ENCODE data around the gene MYL6B. TPM values are rescaled to one million over a fixed set of nuclear protein-coding genes. Genes with fewer than 3 reads are reported as not detected.

MYL6B gene
- total RNA-seq, 1 experiment from 2014 or later, result 44.8 TPM

DNA sequence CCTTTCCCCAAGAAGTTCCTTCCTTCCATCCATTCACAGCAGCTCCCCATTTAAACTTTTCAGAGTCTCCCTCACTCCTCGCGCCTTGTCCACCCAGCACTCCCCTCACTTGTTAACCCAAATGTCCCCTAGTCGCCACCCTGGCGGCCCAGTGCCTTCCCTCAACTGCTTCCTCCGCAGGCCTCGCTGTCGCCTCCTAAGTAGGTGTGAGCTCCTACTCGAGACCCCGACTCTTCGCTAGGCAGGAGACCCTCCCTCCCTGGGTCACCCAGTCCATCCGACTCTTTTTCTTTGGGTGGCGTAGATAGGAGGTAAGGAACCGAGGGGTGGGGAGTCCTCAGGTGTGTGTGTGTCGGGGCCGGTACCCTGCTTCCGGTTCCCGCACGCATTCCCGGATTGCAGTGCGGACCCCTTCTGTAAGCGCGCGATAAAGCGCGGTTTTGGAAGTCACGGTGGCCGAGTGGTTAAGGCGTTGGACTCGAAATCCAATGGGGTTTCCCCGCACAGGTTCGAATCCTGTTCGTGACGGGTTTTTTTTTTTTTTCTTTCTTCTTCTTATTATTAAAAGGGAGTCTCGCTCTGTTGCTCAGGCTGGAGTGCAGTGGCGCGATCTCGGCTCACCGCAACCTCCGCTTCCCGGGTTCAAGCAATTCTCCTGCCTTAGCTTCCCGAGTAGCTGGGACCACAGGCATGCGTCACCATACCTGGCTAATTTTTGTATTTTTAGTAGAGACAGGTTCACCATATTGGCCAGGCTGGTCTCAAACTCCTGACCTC, 37.7 kb downstream of the MYL6B start:
- H3K4me1 ChIP-seq, result peaks cover 19% of the 10 kb centered on the region
- H3K4me3 ChIP-seq (ENCODE audit: low read depth, low read length), result peak overlapping the region; percentile 49
- intact Hi-C loops (cut with micrococcal nuclease; ENCODE audit: unreplicated experiment), result loop anchor here (1.0 to 5.0 kb wide), 6 partner anchors 31 to 277 kb away; partner anchors contain the start of genes CS and SPRYD4
- CTCF ChIA-PET, result interaction anchor here (0.6 to 3.8 kb wide), 24 partner anchors 12 to 451 kb away, joined by 3 to 99 read pairs (median 5); partner anchors contain the start of genes ANKRD52, CNPY2, ESYT1 and MYL6
- H3K36me3 ChIP-seq (ENCODE audit: control insufficient read depth, insufficient read depth, low read length), result peaks cover 3% of the 10 kb centered on the region; the same call in 1 of the 2 replicates
- peak; percentile 88 to 96 for DNase-seq
- Mint-ChIP-seq H3K9me3 (ENCODE audit: unreplicated experiment) (no peaks in the 10 kb centered on the region), H3K27me3 (ENCODE audit: insufficient read depth, unreplicated experiment) (peaks cover 3% of the 10 kb centered on the region), H3K36me3 (ENCODE audit: insufficient read depth, unreplicated experiment) (peaks cover 39% of the 10 kb centered on the region), H3K4me3 (ENCODE audit: unreplicated experiment) (peak overlapping the region; percentile 97), H3K27ac (ENCODE audit: unreplicated experiment) (peak overlapping the region; percentile 98), H3K4me1 (ENCODE audit: low read depth, unreplicated experiment) (peaks cover 35% of the 10 kb centered on the region)
- BruUV-seq (replicated peaks), result TSS peak; percentile 71
- TF ChIP-seq, protein P1, sequence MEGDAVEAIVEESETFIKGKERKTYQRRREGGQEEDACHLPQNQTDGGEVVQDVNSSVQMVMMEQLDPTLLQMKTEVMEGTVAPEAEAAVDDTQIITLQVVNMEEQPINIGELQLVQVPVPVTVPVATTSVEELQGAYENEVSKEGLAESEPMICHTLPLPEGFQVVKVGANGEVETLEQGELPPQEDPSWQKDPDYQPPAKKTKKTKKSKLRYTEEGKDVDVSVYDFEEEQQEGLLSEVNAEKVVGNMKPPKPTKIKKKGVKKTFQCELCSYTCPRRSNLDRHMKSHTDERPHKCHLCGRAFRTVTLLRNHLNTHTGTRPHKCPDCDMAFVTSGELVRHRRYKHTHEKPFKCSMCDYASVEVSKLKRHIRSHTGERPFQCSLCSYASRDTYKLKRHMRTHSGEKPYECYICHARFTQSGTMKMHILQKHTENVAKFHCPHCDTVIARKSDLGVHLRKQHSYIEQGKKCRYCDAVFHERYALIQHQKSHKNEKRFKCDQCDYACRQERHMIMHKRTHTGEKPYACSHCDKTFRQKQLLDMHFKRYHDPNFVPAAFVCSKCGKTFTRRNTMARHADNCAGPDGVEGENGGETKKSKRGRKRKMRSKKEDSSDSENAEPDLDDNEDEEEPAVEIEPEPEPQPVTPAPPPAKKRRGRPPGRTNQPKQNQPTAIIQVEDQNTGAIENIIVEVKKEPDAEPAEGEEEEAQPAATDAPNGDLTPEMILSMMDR (IDR thresholded peaks at IDR 0.05; ENCODE audit: insufficient read depth in 1 of 2, low read depth in 1 of 2, low read length in 1 of 2, severe bottlenecking in 1 of 2, unreplicated experiment in 1 of 2), result peak in 1 of 2 experiments; percentile 30
- POLR2A ChIA-PET, result interaction anchor here (0.7 to 2.3 kb wide), 11 partner anchors 15 to 126 kb away, joined by 3 to 20 read pairs (median 7); partner anchors contain the start of genes CNPY2, COQ10A, ESYT1 and MYL6
- H3K27me3 ChIP-seq (replicated peaks; ENCODE audit: control insufficient read depth, insufficient read depth, low read length), result no peaks in the 10 kb centered on the region
- H3K9me3 ChIP-seq, result no peaks in the 10 kb centered on the region

DNA sequence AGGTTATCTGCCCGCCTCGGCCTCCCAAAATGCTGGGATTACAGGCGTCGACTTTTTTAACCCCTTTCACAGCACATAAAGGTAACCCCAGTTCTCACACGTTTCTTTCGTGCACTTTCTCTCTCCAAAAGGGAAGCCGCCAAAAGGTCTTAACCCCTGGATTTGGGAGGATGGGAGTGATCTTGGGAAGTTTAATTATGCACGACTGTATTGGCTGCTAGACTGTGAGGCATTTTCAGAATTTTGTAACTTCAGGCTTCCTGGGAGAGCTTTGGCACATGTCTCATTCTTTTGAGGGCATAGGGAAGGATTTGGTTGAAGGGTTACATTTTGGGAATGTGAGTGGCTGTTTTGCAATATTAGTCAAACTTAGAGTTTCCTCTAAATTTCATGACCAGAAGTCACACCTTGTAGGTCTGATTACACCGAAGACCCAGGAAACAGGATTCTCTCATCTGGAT, 38.3 kb downstream of the MYL6B start:
- H3K4me1 Mint-ChIP-seq (ENCODE audit: low read depth, unreplicated experiment), result peaks cover 35% of the 10 kb centered on the region
- TF ChIP-seq, protein P1 (IDR thresholded peaks at IDR 0.05; ENCODE audit: insufficient read depth in 1 of 2, low read depth in 1 of 2, low read length in 1 of 2, severe bottlenecking in 1 of 2, unreplicated experiment in 1 of 2), result no peak
- H3K36me3 Mint-ChIP-seq (ENCODE audit: insufficient read depth, unreplicated experiment), result peaks cover 34% of the 10 kb centered on the region
- no peak for DNase-seq
- POLR2A ChIA-PET, result interaction anchor here (0.7 to 2.3 kb wide), 2 partner anchors 15 to 31 kb away, joined by 8 to 11 read pairs; partner anchors contain the start of gene RNF41
- no peaks in the 10 kb centered on the region for H3K27me3 ChIP-seq (replicated peaks; ENCODE audit: control insufficient read depth, insufficient read depth, low read length)
- peaks cover 19% of the 10 kb centered on the region for H3K4me1 ChIP-seq
- H3K4me3 ChIP-seq (ENCODE audit: low read depth, low read length), result peak overlapping the region; percentile 49
- CTCF ChIA-PET, result interaction anchor here (0.7 to 3.8 kb wide), 5 partner anchors 15 to 217 kb away, joined by 3 to 99 read pairs (median 10); partner anchors contain the start of genes RAB5B, RNF41 and ZC3H10
- H3K27ac Mint-ChIP-seq (ENCODE audit: unreplicated experiment), result peak overlapping the region; percentile 98
- H3K9me3 ChIP-seq, result no peaks in the 10 kb centered on the region
- intact Hi-C loops (cut with micrococcal nuclease; ENCODE audit: unreplicated experiment), result loop anchor here (1.0 to 5.0 kb wide), 4 partner anchors 71 to 277 kb away; partner anchors contain the start of genes CS and SPRYD4
- H3K27me3 Mint-ChIP-seq (ENCODE audit: insufficient read depth, unreplicated experiment), result peaks cover 3% of the 10 kb centered on the region
- H3K9me3 Mint-ChIP-seq (ENCODE audit: unreplicated experiment), result no peaks in the 10 kb centered on the region
- H3K36me3 ChIP-seq (ENCODE audit: control insufficient read depth, insufficient read depth, low read length), result peaks cover 2% of the 10 kb centered on the region; the same call in 1 of the 2 replicates
- no TSS peak for BruUV-seq (replicated peaks)
- peak overlapping the region; percentile 97 for H3K4me3 Mint-ChIP-seq (ENCODE audit: unreplicated experiment)

DNA sequence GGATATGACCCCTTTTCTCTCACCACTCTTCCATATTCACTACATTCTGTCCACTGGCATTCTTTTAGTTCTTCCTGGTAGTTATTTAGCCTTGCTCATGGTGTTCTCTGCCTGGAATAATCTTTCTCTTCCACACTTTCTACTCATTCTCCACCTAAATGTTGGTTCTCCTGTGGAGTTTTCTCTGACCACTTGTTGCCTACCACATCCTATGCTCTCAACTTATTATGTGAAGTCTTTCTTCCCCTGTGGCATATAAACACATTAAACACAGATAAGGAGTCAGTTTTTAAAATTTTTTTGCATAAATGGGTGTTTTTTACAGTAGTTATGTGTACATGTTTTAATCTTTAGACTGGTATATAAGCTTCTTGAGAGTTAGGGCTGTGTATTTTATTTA, 40.2 kb downstream of the MYL6B start:
- ChIA-PET POLR2A (no interaction called here), CTCF (no interaction called here)
- BruUV-seq (replicated peaks), result no TSS peak
- Mint-ChIP-seq H3K36me3 (ENCODE audit: insufficient read depth, unreplicated experiment) (peaks cover 33% of the 10 kb centered on the region), H3K27ac (ENCODE audit: unreplicated experiment) (no peak overlapping the region), H3K9me3 (ENCODE audit: unreplicated experiment) (no peaks in the 10 kb centered on the region), H3K4me3 (ENCODE audit: unreplicated experiment) (no peak overlapping the region), H3K27me3 (ENCODE audit: insufficient read depth, unreplicated experiment) (peaks cover 3% of the 10 kb centered on the region), H3K4me1 (ENCODE audit: low read depth, unreplicated experiment) (peaks cover 32% of the 10 kb centered on the region)
- TF ChIP-seq, protein P1 (IDR thresholded peaks at IDR 0.05; ENCODE audit: insufficient read depth in 1 of 2, low read depth in 1 of 2, low read length in 1 of 2, severe bottlenecking in 1 of 2, unreplicated experiment in 1 of 2), result no peak
- no peaks in the 10 kb centered on the region for H3K36me3 ChIP-seq (ENCODE audit: control insufficient read depth, insufficient read depth, low read length)
- no peak for DNase-seq
- H3K4me1 ChIP-seq, result peaks cover 25% of the 10 kb centered on the region
- no peak overlapping the region for H3K4me3 ChIP-seq (ENCODE audit: low read depth, low read length)
- no peaks in the 10 kb centered on the region for H3K27me3 ChIP-seq (replicated peaks; ENCODE audit: control insufficient read depth, insufficient read depth, low read length)
- no peaks in the 10 kb centered on the region for H3K9me3 ChIP-seq
- intact Hi-C loops (cut with micrococcal nuclease; ENCODE audit: unreplicated experiment), result loop anchor here (2.0 to 5.0 kb wide), 3 partner anchors 66 to 275 kb away; partner anchors contain the start of genes ANKRD52 and SPRYD4

Measured in Caco-2 (cell line).